HG03342 (cell line): ENCODE data around the gene TAT.
"Not testable (repeated sequence)": the region's sequence is repeated elsewhere in the genome, so short reads cannot be mapped to it uniquely, and the experiment has no call there.

Source experiments
- ATAC-seq: cut with Tn5 transposase; IDR thresholded peaks from one replicate; pipeline ENCODE4 v1.9.1; 2021; ENCODE audit warnings: mild to moderate bottlenecking, moderate library complexity; ENCODE audit not compliant: unreplicated experiment

The TAT gene

DNA sequence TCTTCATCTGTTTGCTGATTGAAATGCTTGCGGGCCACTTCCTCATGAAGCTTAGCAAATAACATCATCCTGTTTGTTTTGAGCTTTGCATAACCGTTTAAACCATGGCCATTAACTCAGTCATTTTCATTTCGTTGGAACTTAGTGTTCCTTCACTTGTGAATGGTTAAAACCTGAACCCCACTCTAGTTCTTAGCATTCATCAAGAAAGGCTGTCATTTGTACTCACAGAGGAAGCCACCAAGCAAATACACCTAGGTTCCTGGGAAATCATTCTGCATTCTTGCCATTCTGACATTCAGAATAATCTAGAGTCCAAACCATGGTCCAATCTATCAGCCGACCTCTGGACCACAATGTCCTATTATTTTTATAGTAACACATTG lies 8.4 kb upstream of the TAT start:
- ATAC-seq: no peak

DNA sequence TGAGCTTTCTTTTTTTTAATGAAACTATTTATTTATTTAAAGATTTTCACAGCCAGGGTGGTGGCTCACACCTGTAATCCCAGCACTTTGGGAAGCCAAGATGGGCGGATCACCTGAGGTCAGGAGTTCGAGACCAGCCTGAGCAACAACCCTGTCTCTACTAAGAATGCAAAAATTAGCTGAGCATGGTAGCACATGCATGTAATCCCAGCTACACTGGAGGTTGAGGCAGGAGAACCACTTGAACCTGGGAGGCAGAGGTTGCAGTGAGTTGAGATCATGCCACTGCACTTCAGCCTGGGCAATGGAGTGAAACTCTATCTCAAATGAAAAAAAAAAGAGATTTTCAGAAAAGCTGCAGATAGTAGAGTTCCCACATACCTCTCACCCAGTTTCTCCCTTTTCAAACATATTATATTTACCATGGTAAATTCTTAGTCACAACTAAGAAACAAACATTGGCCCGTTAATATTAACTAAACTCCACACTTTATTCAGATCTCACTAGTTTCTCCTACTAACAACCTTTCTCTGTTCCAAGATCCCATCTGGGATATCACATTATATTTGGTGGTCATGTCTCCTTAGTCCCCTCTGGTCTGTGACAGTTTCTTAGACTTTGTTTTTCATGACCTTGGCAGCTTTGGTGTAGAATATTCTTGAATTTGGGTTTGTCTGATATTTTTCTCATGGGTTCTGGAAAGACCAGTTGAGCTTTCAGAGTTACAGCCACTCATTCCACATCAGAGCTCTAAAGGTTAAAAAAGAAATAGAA lies 7.8 kb upstream of the TAT start:
- no peak for ATAC-seq

DNA sequence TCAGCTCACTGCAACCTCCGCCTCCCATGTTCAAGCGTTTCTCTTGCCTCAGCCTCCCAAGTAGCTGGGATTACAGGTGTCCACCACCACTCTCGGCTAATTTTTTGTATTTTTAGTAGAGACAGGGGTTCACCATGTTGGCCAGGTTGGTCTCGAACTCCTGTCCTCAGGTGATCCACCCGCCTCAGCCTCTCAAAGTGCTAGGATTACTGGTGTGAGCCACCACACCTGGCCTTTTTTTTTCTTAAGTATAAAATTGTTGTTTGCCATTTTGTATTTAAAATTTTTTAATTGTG lies 5.6 kb upstream of the TAT start:
- not testable (repeated sequence) for ATAC-seq

DNA sequence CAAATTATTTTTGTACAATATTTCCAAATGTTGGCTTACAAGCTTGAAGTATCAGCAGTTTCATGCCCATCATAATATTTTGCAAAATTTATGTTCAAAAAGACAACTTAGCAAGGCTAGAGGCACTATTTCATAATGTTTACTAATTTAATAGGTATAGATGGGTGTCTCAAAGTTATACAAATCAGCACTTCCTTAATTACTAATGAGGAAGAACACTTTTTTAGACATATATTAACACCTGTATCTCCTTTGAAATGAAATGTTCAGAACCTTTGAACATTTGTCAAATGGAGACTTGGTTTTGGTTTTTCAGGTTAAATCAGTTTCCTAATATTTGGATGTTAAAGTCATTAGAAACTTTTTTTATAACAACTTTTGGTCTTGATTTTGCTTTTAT lies 2.2 kb downstream of the TAT start:
- ATAC-seq: no peak

DNA sequence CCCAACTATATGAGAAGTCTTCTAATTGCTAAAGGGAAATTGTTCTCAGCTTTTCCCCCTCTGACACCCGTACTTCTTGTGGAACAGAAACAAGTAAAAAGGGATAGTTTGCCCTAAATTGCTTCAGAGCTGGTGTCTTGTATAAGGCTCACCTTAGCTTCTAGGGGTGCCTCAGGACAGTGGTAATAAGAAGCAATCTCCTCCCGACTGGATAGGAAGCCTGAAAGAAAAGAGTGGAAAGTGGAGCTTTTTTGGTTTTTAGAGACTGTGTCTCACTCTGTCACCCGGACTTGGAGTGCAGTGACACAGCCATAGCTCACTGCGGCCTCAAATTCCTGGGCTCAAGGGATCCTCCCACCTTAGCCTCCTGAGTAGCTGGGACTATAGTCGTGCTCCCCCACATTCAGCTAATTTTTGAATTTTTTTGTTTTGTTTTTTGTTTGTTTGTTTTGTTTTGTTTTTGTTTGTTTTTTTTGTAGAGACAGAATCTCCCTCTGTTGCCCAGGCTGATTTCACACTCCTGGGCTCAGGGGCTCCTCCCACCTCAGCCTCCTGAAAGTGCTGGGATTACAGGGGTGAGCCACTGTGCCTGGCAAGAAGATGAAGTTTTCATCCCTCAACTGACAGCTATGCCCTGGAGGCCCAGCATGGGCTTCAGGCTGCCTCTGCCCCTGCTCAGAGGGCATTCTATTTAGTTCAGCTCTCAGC lies 3.4 kb downstream of the TAT start:
- no peak for ATAC-seq

DNA sequence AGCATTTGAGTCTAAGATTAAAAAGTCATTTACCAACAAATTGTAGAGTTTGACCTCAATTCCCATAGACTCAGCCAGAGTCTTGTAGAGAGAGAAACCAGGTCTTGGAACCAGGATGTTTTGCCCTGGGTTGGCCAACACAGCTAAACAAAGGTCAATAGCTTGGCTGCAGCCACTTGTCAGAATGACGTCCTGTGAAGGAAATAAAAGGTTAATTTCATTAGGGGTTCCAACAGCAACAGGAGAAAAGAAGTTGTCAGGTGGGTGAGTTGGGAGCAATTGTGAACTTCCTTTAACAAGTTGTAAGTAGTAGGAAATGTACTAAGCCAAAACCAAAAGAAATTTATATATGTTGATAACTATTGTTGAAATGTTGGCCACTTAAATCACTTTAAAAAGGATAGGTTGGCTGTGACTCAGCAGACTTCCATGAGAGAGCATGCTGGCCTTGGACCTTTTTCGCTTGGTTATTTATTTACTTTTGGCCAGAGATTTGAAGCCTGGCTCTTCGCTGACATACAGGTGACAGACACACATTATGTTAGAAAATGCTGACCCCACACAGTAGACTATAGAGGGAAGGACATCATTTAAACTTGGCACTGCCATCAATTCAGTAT lies 4.3 kb downstream of the TAT start:
- ATAC-seq: no peak

DNA sequence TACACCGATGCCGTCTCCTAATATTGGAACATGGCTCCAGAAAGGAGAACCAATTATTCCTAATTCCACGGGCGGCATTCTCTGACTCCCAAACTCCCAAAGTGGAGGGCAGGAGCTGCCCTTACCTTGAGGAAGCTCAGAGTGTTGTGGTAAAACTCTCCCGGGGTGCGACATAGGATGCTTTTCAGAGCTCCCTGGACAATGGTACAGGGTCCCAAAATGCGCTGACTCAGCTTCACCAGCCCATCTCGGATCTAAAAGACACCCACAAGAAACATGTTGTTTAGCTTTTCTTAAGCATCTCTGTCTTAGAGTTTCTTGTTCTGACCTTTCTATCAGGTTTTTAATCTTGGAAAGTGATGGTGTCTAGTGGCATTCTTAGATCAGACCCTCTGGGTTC lies 6.7 kb downstream of the TAT start:
- no peak for ATAC-seq

DNA sequence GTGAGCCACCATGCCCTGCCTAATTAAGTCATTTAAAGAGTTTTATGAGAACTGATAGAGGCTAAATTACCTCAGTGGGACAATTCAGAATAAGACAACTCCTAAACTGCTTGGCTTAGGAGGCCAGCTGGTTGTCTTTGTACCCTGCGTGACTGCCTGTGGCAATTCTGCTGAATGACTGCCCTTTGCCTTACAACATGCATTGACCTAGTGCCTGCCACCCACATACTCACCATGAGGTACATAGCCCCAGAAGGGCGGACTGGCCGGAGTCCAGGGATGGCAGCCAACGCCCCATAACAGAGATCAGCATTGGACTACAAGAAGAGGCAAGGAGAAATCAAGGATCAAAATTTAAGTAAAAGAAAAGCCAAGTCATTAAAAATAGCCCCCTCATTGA lies 7.3 kb downstream of the TAT start:
- ATAC-seq: no peak

DNA sequence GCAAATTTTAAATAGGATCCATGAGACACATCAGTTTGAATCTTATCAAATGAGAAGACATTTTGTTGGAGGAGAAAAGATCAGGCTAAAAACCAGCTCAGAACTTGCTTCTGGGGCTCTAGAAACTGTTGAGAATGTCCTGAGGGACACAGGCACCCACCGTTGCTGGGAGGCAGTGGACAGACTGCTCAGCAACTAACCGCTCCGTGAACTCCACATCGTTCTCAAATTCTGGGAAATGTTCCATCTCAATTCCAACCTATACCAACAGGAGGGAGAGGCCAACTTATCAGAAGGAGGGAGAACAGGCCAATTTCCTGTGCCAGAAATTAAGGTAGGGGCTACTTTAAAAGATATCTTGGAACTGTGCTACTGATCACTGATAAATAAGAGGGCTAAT lies 8.3 kb downstream of the TAT start:
- no peak for ATAC-seq

DNA sequence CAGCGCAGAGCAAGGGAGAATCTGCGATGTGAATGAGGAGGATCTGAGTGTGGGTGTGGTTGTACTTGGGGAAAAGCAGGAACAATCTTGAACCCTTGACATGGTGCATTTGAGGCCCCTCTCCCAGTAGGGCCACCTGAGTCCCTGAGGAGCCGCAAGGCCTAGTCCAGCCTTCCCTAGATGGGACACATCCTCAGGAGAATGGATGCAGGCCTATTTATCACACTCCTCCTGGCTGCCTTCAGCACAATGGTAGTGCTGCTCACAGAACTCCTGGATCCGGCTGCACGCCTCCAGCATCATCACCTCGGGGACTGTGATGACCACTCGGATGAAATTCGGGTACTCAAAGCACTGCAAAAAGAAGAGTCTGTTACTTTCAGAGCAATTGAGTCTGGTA lies 9.0 kb downstream of the TAT start:
- ATAC-seq: no peak

DNA sequence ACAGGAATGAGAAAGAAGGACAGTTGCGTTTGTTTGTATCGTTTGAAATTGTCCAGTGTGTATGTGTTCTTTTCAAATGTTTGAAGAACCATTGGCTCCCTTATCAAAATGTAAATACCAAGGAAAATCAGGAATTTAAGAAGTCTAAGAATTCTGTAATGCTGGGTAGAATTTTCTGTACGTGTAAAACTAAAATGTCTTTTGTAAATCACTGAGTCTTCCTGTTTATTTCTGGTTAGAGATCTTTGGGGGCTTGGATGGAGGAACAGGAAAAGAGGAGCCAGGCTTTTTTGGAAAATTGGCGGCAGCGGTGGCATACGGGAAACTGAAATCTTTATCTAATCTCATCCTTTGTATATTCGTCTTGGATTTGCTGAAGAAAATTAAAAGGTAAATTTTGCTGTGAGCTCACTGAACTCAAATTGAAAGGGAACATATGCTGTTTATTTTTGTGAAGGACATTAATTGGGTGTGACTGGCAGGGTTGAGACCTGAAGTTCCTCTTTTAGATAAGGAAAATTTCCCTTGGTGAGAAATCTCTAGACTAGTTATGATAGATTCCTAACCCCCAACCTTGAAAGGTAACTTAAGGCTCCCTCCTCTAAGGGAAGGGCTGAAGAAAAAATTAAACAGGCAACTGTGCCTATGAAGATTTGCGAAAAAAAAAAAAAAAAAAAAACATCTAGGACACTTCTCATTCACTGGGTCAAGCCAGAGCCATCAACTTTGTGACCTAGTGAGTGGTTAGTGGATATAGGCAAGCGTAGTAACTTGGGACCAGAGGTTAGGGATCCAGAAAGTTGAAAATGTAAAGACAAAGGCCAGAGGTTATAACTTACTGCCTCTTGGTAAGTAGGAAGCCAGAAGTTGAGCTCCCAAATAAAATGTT lies 10.8 kb downstream of the TAT start:
- no peak for ATAC-seq

DNA sequence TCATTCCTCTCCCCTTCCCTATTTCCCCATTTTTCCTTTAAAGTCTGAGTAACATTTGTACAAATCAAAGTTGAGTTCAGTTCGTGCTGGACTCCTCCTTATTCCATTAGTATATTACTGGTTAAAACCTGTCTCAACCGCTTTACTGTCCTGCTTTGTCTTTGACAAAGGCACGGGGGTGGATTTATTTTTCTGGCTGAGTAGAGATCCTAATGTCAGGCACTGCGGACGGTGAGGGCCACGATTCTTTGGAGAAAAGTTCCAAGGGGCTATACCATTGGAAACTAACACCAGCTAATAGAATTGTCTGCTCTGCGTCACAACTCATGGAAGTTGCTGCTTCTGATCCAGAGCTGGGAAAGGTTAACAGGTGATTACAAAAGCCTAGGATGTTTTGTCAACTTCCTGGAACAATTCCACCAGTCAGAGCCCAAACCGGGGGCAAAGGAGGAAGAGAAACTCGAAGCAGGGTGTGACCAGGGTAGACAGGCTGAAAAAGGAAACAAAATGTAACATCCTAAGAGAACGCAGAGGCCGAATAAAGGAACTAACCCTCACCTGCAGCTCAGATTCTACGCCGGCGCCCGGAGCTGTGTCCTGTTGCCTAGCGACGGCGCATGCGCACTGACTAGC lies 12.4 kb downstream of the TAT start:
- peak; percentile 90 for ATAC-seq

DNA sequence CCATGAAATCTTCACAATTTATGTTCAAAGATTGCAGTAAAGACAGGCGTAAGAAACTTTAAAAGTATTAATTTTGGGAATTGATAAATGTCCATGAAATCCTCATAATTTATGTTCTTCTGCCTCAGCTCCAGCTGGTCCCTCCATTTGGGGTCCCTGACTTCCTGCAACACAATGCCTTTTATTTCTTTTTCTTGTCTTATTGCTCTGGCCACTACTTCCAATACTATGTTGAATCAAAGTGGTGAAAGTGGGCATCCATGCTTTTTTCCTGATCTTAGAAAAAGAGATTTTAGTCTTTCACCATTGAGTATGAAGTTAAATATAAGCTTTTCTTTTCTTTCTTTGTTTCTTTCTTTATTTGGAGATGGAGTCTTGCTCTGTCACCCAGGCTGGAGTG lies 14.3 kb downstream of the TAT start:
- no peak for ATAC-seq

DNA sequence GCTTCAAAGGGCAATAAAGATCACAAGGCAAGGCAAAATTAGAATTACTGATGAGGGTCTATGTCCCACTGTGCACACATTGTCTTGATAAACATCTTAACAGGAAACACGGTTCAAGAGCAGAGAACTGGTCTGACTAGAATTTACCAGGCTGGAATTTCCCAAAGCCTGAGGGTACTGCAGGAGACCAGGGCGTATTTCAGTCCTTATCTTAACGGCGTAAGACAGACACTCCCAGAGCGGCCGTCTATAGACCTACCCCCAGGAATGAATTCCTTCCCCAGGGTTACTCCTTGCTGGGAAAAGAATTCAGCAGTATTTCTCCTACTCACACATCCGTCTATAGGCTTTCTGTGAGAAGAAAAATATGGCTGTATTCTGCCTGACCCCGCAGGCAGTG lies 15.0 kb downstream of the TAT start:
- not testable (repeated sequence) for ATAC-seq

DNA sequence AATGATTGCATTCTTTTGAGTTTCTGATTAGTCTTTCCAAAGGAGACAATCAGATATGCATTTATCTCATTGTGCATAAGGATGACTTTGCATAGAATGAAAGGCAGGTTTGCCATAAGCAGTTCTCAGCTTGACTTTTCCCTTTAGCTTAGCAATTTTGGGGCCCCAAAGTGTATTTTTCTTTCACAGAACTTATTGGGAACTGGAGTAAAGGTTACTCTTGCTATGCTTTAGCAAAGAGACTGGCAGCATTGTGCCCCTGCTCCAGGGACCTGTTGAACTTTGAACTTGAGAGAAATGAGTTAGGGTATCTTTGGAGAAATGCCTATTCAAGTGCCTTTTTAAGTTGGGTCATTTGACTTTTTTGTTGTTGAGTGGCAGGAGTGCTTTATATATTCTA lies 17.0 kb downstream of the TAT start:
- no peak for ATAC-seq

DNA sequence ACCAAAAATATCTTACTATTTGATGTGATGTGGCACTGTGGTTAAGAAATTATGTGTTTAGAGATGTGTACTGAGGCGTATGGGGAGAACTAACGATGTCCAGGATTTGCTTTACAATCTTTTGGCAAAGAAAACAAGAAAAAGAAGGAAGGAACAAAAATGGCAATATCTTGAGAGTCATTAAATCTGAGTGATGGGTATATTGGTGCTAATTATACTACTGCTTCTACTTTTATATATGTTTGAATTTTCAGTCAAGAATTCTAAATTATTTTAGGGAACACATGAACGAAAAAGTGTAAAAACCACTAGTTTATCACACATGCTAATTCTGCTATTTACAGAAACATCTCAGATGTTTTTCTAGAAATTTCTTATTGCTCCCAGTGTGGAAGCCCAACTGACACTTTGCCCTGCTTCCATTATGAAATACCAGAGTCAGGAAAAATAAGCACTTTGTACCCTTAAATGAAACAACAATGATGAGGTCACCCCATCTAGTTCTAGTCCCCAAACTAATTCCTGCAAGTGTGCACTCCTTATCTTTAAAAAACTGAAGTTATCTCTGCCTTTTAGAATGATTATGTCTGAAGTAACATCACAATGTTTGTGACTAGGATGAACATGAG lies 18.8 kb downstream of the TAT start:
- no peak for ATAC-seq

DNA sequence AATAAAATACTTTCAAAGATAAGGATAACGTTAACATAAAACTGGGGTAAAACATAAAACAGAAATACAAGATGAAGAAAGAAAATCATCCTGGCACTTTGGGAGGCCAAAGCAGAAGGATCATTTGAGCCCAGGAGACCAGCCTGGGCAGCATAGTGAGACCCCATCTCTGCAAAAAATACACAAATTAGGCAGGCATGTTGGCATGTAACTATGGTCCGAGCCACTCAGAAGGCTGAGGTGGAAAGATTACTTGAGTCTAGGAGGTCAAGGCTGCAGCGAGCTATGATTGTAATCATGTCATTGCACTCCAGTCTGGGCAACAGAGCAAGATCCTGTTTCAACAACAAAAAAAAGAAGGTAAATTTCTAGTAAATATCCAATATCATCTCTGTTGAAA lies 19.6 kb downstream of the TAT start:
- no peak for ATAC-seq

DNA sequence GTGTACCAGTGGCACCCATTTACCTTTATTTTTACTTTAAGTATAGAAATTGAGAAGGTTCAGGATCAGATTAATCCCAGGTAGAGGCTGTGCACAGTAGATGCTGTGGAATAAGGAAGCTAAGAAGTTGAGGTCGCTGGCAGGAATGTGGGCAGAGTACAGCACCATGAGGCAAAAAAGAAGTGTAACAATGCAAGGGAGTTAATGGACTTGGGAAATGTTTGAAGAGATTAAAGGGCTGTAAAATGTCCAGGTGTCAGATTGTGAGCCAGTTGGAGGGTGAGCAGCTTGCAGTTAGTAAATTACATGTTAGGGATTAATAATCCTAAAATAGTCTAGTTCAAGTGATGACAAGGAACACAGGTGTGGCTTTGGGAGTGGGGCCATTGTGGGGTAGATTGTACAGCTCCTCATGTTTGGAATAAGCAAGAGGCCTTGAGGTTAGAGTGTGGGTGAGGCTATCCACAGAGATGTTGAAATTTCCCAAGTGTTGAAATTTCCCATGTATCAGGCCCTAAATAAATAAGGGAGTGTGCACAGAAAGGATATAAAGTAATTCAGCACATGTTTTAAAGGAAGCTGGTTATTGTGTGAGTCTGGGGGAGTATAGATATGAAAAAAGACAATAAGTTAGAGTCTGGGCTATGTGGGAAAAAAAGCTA lies 21.5 kb downstream of the TAT start:
- ATAC-seq: no peak

DNA sequence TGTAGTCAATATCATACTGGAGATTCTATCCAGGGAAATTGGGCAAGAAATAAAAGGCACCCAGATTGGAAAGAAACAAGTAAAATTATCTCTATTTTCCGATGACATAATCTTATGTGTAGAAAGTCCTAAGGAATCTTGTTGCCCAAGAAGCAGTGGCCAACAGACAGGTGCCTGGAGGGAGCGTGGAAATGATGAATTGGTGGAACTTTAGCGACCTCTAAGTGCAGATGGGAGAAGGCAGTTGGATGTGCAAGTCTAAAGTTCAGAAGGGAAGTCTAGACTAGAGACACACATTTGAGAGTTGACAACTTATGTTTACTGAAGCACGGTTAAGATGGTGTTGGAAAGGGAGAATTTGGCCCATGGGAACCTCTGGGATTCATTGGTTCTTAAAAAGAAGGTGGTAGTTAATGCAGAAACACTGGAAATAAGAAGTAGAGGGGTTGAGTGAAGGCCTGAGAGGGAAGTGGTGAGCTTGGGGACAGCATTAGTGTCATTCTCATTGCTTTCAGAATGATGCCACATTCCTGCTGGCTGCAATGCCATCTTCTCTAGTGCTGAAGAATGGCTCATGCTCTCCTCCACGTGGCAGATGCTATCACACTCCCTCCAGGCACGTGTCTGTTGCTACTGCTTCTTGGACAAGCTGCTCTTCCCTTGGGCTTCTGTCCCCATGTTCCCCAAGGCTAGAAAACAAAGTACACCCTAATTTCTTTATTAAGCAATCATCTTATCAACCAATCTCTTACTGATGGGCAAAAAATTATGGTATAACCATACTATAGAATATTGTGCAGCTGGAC lies 24.0 kb downstream of the TAT start:
- no peak for ATAC-seq
